Measurements from ENCODE around the gene ECI1. TPM values are rescaled to one million over a fixed set of nuclear protein-coding genes. Genes with fewer than 3 reads are reported as not detected.

The ECI1 gene
- total RNA-seq, 2 experiments from 2014 or later: 30.8 to 42.5 TPM

DNA sequence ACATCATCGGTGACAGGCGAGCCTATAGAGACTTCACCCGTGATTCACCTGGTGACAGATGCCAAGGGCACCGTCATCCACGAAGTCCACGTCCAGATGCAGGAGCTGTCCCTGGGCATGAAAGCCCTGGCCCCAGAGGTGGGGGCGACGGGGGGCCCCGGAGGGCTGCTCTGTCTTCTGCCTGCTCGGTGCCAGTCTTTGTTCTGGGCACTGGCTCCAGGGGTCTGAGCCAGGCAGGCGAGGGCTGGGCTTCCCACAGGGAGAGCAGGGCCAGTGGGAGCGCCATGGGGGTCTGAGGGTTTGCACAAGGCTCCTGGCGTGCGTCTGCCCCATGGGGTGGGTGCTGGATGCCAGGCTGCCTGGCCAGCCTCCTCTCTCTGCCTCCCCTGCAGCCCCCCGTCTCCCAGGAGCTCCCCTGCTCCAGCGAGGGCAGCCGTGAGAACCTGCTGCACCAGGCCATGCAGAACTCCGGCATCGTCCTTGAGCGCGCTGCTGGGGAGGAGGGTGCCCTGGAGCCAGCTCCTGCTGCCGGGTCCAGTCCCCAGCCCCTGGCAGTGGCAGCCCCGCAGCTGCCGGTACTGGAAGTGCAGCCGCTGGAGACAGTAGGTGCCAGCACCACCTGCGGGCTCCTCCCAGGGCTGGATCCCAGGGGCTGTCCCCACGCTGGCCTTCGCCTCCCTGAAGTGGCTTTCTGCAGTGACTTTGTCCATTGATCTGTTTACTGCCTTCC, 18.2 kb downstream of the ECI1 start:
- H3K36me3 Mint-ChIP-seq (ENCODE audit: low read depth): peaks cover 10% of the 10 kb centered on the region
- DNase-seq: no peak
- no peaks in the 10 kb centered on the region for H3K9me3 Mint-ChIP-seq
- H3K4me1 Mint-ChIP-seq: no peaks in the 10 kb centered on the region
- H3K27me3 Mint-ChIP-seq: no peaks in the 10 kb centered on the region
- no peak overlapping the region for H3K27ac Mint-ChIP-seq
- H3K4me3 Mint-ChIP-seq: no peak overlapping the region
- ChIA-PET CTCF (no interaction called here), POLR2A (no interaction called here)

DNA sequence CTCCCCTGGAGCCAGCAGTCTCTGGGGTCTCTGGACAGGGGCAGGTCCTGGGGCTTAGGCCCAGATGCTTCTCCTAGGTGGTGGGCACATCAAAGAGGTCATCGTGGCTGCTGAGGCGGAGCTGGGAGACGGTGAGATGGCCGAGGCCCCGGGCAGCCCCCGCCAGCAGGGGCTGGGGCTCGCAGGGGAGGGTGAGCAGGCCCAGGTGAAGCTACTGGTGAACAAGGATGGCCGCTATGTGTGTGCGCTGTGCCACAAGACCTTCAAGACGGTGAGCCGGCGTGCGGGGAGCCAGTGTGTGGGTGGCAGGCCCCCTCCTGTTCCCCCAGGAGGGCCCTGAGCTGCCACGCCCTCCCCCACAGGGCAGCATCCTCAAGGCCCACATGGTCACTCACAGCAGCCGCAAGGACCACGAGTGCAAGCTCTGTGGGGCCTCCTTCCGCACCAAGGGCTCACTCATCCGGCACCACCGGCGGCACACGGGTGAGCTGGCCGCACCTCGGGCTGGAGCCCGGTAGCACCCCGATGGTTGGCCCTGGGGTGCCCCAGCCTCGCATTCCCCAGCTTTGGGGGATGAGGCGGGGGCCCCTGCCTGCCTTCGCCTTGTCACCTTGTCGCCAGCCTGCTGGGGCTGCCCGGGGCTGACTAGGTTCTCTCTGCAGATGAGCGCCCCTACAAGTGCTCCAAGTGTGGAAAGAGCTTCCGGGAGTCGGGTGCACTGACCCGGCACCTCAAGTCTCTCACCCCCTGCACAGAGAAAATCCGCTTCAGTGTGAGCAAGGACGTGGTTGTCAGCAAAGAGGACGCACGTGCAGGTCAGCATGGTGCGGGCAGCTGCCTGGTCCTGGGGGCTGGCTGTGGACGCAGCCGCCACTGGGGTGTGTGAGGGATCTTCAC, 19.0 kb downstream of the ECI1 start:
- no peak overlapping the region for H3K4me3 Mint-ChIP-seq
- ChIA-PET POLR2A (no interaction called here), CTCF (no interaction called here)
- no peaks in the 10 kb centered on the region for H3K27me3 Mint-ChIP-seq
- no peaks in the 10 kb centered on the region for H3K9me3 Mint-ChIP-seq
- no peak for DNase-seq
- H3K36me3 Mint-ChIP-seq (ENCODE audit: low read depth): peaks cover 10% of the 10 kb centered on the region
- no peaks in the 10 kb centered on the region for H3K4me1 Mint-ChIP-seq
- H3K27ac Mint-ChIP-seq: no peak overlapping the region

DNA sequence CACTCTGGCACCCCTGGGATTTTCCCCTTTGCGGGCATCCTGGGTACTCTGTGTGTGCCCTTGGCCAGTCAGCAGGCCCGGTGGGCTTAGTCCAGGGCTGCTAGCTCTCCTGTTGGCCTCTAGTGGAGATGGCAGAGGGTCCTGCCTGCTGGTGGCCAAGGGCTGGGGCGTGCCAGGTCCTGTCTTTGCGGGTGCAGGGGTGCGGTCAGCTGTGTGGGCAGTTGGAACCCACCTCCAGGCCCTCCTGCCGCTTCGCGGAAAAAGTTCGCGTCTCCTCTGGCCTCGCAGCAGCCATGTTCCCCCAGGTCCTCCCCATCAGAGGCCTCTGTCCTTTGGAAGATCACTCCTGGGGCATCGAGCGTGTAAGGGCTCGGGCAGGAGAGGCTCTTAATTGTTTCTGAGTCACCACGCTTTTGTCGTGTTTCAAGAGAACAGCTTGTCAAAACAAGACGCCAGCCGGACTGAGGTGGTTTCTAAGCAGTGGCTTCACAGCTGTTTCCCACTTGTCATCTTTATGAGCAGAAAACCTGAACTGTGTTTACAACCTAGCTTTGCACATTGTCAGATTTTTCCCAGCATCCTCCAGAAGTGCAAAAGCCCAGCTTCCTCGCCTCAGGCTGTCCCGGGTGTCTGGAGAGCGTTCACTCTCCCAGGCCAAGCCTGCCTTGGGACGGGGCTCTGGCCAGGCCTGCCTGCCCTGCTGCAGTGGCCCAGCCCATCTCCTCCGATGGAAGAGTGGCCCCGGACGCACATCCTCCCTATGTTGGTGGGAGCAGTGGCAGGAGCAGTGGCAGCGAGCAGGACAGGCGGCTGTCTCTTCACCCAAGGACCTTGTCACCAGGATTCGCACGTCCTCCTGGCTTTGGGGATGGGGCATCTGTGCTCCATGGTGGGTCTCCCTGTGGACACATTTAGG, 20.1 kb downstream of the ECI1 start:
- POLR2A ChIA-PET: no interaction called here
- no peak overlapping the region for H3K4me3 Mint-ChIP-seq
- peaks cover 3% of the 10 kb centered on the region for H3K4me1 Mint-ChIP-seq
- no peaks in the 10 kb centered on the region for H3K27me3 Mint-ChIP-seq
- CTCF ChIA-PET: interaction anchor here (1.2 kb wide), 1 partner anchor 7 kb away, joined by 3 read pairs; no protein-coding TSS in a partner anchor
- H3K27ac Mint-ChIP-seq: no peak overlapping the region
- no peak for DNase-seq
- no peaks in the 10 kb centered on the region for H3K9me3 Mint-ChIP-seq
- H3K36me3 Mint-ChIP-seq (ENCODE audit: low read depth): peaks cover 10% of the 10 kb centered on the region

DNA sequence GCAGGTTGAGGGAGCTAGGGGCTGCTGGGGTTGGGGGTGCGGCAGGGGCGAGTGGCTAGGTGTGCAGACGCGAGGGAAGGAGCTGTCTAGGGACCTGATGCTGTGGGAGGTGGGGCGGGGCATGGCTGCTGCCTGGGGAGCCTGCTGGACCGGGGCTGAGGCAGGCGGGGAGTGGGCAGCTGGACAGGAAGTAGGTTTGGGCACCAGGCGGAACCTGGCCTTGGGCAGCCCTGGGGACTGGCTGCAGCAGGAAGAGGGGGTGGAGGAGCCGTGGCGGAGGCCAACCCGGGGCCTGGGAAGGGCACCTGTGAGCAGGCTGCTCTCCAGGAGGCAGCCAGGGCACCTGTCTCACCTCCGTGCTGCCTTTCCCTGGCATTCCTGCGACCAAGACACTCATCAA, 21.0 kb downstream of the ECI1 start:
- H3K27me3 Mint-ChIP-seq: no peaks in the 10 kb centered on the region
- no peak overlapping the region for H3K27ac Mint-ChIP-seq
- H3K4me3 Mint-ChIP-seq: no peak overlapping the region
- POLR2A ChIA-PET: no interaction called here
- CTCF ChIA-PET: interaction anchor here (1.2 kb wide), 1 partner anchor 8 kb away, joined by 3 read pairs; no protein-coding TSS in a partner anchor
- DNase-seq: no peak
- peaks cover 8% of the 10 kb centered on the region for H3K4me1 Mint-ChIP-seq
- no peaks in the 10 kb centered on the region for H3K9me3 Mint-ChIP-seq
- peaks cover 9% of the 10 kb centered on the region for H3K36me3 Mint-ChIP-seq (ENCODE audit: low read depth)

DNA sequence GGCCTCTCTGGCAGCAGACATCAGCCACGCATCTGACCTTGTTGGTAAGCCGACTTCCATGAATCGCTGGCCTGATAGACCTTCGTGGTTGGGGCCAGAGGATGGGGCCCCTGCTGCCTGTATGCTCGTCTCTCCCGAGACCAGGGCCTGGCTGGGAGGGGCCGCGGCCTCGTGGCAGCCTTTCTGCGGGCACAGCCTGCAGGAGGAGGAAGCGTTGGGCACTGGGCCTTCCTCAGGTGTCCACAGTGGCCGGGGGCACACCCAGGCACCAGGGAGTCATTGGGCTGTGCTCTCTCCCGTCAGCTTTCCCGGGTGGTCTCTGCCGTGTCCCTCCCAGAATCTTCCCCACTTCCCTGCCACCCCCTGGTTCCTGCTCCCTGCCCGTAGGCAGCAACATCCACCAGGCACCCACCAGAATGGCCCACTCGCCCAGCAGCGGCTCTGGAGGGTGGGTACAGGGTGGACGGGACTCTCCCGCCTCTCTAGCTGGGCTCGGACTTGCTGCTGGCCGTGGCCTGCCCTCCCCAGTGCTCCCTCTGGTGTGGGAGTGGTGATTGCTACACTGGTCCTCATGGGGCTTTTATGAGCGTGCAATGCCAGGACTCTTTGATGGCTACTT, 21.6 kb downstream of the ECI1 start:
- ChIA-PET CTCF (interaction anchor here (1.2 kb wide), 1 partner anchor 9 kb away, joined by 3 read pairs; no protein-coding TSS in a partner anchor), POLR2A (no interaction called here)
- no peak for DNase-seq
- H3K27me3 Mint-ChIP-seq: no peaks in the 10 kb centered on the region
- no peak overlapping the region for H3K27ac Mint-ChIP-seq
- peaks cover 13% of the 10 kb centered on the region for H3K4me1 Mint-ChIP-seq
- H3K9me3 Mint-ChIP-seq: no peaks in the 10 kb centered on the region
- peaks cover 6% of the 10 kb centered on the region for H3K36me3 Mint-ChIP-seq (ENCODE audit: low read depth)
- H3K4me3 Mint-ChIP-seq: no peak overlapping the region

DNA sequence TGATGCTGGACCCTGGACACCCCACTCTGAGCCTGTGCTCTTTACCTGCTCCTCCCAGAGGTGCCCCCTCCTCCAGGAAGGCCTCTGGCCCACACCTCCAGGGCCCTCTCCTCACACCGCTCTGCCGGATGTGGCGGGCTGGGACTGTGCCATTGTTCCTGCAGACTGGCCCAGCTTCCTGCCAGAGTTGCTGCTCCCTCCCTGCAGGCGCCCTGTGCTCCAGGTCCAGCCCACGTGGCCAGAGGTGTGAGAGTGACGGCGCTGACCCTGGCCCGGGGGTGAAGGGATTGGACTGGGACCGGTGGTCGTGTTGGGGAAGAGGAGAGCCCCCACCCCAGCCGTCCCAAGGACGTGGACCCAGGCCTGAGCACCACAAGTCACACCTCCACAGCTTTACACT, 22.3 kb downstream of the ECI1 start:
- Mint-ChIP-seq H3K36me3 (ENCODE audit: low read depth) (peaks cover 6% of the 10 kb centered on the region), H3K4me3 (no peak overlapping the region), H3K27me3 (no peaks in the 10 kb centered on the region), H3K27ac (no peak overlapping the region), H3K9me3 (no peaks in the 10 kb centered on the region), H3K4me1 (peaks cover 19% of the 10 kb centered on the region)
- no peak for DNase-seq
- POLR2A ChIA-PET: no interaction called here
- CTCF ChIA-PET: no interaction called here

DNA sequence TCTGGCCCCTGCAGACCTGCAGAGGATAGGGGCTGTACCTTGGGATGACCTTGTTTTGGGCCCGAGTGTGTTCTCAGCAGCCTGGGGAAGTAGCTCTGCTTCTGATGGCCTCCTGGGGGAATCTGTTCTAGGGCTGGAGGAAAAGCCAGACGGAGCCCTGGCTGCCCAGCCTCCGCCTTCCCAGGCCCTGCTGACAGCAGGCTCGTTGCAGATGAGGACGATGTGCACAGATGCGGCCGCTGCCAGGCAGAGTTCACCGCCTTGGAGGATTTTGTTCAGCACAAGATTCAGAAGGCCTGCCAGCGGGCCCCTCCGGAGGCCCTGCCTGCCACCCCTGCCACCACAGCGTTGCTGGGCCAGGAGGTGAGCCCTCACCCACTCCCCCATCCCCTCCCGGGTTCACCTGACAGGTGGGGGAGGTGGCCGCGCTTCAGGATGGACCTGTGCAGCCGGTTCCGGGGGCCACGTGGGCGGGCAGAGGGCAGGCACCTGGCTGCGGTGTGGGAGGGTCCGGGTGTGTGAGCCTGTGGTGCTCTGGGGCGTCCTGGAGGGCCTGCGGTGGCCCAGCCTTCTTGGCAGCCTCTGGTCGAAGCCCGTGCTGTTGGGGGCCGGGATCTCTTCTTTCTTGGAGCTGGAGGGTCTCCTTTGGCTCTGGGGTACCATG, 23.1 kb downstream of the ECI1 start:
- no peak overlapping the region for H3K4me3 Mint-ChIP-seq
- H3K9me3 Mint-ChIP-seq: no peaks in the 10 kb centered on the region
- no peak for DNase-seq
- CTCF ChIA-PET: no interaction called here
- no peaks in the 10 kb centered on the region for H3K27me3 Mint-ChIP-seq
- peaks cover 19% of the 10 kb centered on the region for H3K4me1 Mint-ChIP-seq
- POLR2A ChIA-PET: no interaction called here
- H3K27ac Mint-ChIP-seq: no peak overlapping the region
- peaks cover 6% of the 10 kb centered on the region for H3K36me3 Mint-ChIP-seq (ENCODE audit: low read depth)

DNA sequence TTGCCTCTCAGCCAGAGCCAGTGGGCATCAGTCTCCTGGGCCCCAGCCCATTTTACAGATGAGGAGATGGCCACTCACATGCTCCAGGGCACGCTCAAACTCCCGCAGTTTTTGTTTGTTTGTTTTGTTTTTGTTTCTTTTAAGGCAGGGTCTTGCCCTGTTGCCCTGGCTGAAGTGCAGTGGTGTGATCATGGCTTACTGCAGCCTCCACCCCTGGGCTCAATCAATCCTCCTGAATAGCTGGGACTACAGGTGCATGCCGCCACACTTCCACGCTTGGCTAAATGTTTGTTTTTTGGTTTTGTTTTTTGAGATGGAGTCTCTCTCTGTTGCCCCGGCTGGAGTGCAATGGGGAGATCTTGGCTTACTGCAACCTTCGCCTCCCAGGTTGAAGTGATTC, 24.5 kb downstream of the ECI1 start:
- H3K4me1 Mint-ChIP-seq: peaks cover 22% of the 10 kb centered on the region
- no peak overlapping the region for H3K27ac Mint-ChIP-seq
- ChIA-PET CTCF (interaction anchor here (1.0 to 1.1 kb wide), 2 partner anchors 24 to 45 kb away, joined by 3 read pairs; partner anchors contain the start of gene ECI1), POLR2A (no interaction called here)
- no peaks in the 10 kb centered on the region for H3K27me3 Mint-ChIP-seq
- peaks cover 6% of the 10 kb centered on the region for H3K36me3 Mint-ChIP-seq (ENCODE audit: low read depth)
- DNase-seq: no peak
- peak overlapping the region; percentile 16 for H3K4me3 Mint-ChIP-seq
- no peaks in the 10 kb centered on the region for H3K9me3 Mint-ChIP-seq

DNA sequence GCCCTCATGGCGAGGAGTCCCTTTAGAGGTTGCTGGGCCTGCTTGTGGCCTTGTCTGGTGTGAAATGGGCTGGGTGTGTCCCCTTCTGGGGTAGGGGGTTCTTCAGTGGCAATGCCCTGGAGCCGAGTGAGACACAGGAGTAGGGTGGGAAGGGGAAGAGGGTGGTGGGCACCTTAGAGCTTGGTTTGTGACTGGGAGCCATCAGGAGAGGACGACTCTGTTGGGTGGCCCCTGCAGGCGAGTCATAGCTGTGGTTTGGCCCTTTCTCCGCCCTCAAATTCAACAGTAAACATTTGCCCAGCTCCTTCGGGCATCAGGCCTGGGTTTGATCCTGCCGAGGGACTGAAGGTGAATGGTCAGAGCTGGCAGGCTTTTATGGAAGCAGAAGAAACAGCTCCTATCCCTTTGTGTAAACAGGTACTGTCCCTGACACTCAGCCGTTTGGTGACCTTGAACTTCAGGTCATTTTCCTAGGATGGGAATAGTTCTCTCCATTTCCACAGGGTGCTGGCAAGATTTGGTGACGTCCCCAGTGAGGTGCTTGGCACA, 25.1 kb downstream of the ECI1 start:
- Mint-ChIP-seq H3K27ac (peak overlapping the region; percentile 68), H3K36me3 (ENCODE audit: low read depth) (peaks cover 6% of the 10 kb centered on the region), H3K9me3 (no peaks in the 10 kb centered on the region), H3K4me1 (peaks cover 22% of the 10 kb centered on the region), H3K4me3 (peak overlapping the region; percentile 30), H3K27me3 (no peaks in the 10 kb centered on the region)
- no peak for DNase-seq
- CTCF ChIA-PET: interaction anchor here (0.6 to 1.1 kb wide), 5 partner anchors 23 to 521 kb away, joined by 3 to 4 read pairs (median 3); partner anchors contain the start of gene ECI1
- POLR2A ChIA-PET: no interaction called here

DNA sequence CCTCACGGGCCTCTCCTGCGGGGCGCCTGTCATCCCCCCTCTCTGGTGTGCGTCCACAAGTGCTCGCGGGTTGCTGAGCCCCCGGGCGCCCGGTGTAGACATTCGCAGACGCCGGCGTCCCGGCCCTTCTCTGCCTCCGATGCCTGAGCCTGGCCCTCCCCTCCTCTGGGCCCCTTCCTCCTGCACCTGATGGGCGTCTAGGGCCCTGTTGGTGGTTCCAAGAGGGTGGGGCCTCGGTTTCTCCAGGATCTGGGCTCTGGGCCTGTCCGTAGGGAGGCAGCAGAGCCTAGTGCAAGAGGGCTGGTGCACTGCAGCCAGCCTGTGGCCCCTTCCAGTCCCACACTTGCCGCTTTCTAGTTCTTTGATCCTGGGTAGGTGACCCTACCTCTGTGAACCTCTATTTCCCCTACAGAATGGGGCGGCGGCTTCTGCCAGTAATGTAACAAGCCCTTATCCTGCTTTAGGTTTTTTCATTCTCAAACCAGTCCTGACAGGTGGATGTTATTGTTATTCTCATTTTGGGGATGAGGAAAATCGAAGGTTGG, 27.4 kb downstream of the ECI1 start:
- peaks cover 22% of the 10 kb centered on the region for H3K4me1 Mint-ChIP-seq
- peaks cover 2% of the 10 kb centered on the region for H3K36me3 Mint-ChIP-seq (ENCODE audit: low read depth)
- peak overlapping the region; percentile 82 for H3K27ac Mint-ChIP-seq
- ChIA-PET CTCF (interaction anchor here (0.6 to 1.2 kb wide), 2 partner anchors 17 to 24 kb away, joined by 3 read pairs; no protein-coding TSS in a partner anchor), POLR2A (no interaction called here)
- peak overlapping the region; percentile 80 for H3K4me3 Mint-ChIP-seq
- no peaks in the 10 kb centered on the region for H3K27me3 Mint-ChIP-seq
- DNase-seq: peak; percentile 36
- H3K9me3 Mint-ChIP-seq: no peaks in the 10 kb centered on the region

DNA sequence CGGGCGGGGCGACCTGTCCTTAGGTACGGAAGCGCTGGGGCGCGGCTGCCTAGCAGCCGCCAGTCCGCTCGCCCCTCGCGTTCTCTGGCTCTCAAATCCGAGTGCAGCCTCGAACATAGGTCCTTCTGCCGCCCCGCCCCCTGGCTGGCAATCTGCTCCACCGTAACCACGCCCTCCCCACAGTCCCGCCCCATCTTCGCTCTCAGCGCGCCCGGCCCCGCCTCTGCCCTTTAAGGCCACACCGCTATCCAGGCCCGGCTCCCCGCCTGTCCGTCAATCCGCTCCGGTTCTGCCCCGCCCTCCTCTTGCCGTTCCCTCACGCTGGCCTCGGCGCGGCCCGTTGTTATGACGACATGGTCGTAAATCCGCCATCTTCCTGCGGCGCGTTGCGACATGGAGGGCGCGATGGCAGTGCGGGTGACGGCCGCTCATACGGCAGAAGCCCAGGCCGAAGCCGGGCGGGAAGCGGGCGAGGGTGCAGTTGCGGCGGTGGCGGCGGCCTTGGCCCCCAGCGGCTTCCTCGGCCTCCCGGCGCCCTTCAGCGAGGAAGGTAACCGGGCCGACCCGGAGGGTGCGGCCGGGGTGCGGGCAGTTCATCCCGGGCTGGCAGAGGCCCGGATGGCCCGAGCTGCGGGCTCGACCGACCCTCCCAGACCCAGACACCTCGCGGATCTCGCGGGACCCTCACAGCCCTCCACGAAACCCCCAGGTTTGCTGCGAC, 28.0 kb downstream of the ECI1 start, which contains the start of gene E4F1:
Gene E4F1 (plus strand): TSS at position 371 of the 721 bp plus-strand sequence. CDS start 23 bp downstream, at position 394.
- peak within 1 kb of the TSS; percentile 85 for H3K27ac Mint-ChIP-seq
- peaks cover 2% of the 10 kb centered on the region for H3K36me3 Mint-ChIP-seq (ENCODE audit: low read depth)
- no peaks in the 10 kb centered on the region for H3K9me3 Mint-ChIP-seq
- no peaks in the 10 kb centered on the region for H3K27me3 Mint-ChIP-seq
- peaks cover 22% of the 10 kb centered on the region for H3K4me1 Mint-ChIP-seq
- ChIA-PET CTCF (interaction anchor here (1.2 to 1.6 kb wide), 2 partner anchors 13 to 24 kb away, joined by 3 read pairs; partner anchors contain the start of gene BRICD5), POLR2A (no interaction called here)
- peak within 1 kb of the TSS; percentile 80 for H3K4me3 Mint-ChIP-seq
- DNase-seq: peak; percentile 100

All from activated CD4-positive, alpha-beta T cell treated with anti-CD3 and anti-CD28 coated beads, Interleukin-2, amount 10 ng/mL, durations not matched to agents 7 days and 5 days (primary cell).